HL-60 (cell line): ENCODE results near the gene NEDD8.

Experiments
- DNase-seq, 2 experiments: peaks; one replicate each; pipeline ENCODE4 v3.0.0-alpha.2; 2010 to 2020; ENCODE audit warnings: low read depth in 1 of 2, low spot score in 1 of 2
- H3K27ac ChIP-seq: fragments of 250-450 bp; sonication (Bioruptor Pico); replicated peaks from 2 replicates; pipeline ENCODE4 v1.5.1; 2020; ENCODE audit warnings: mild to moderate bottlenecking, moderate library complexity
- H3K27me3 ChIP-seq: fragments of 250-450 bp; sonication (Bioruptor Pico); 2 replicates; pipeline ENCODE4 v1.5.1; 2021; ENCODE audit warnings: mild to moderate bottlenecking, moderate library complexity; ENCODE audit not compliant: insufficient read depth, poor library complexity, severe bottlenecking
- H3K4me3 ChIP-seq: replicated peaks from 2 replicates; pipeline ENCODE4 v1.5.1; 2011; ENCODE audit warnings: mild to moderate bottlenecking, control low read depth, low read length; ENCODE audit not compliant: insufficient read depth
- CTCF ChIP-seq: IDR thresholded peaks from one replicate; pipeline ENCODE4 v1.5.1; 2011; ENCODE audit warnings: low read length, control low read depth, inconsistent platforms; ENCODE audit not compliant: insufficient read depth
- GABPA ChIP-seq: IDR thresholded peaks from 2 replicates; pipeline ENCODE4 v1.6.1; 2012; ENCODE audit warnings: low read depth
- POLR2AphosphoS5 ChIP-seq: IDR thresholded peaks from 2 replicates; pipeline ENCODE4 v1.6.1; 2012; ENCODE audit warnings: low read depth
- SPI1 ChIP-seq: IDR thresholded peaks from 2 replicates; pipeline ENCODE4 v1.6.1; 2012; ENCODE audit warnings: low read depth, mild to moderate bottlenecking, borderline replicate concordance
- TF ChIP-seq, protein P1 (sequence below): IDR thresholded peaks from 2 replicates; pipeline ENCODE4 v1.6.1; 2012; ENCODE audit warnings: low read depth; ENCODE audit not compliant: insufficient replicate concordance

NEDD8 gene

GRCh38 chr14:24187539-24187915, 44.6 kb downstream of the NEDD8 start:
- TF ChIP-seq CTCF (no peak), POLR2AphosphoS5 (no peak), GABPA (no peak), SPI1 (no peak)
- TF ChIP-seq, protein P1, sequence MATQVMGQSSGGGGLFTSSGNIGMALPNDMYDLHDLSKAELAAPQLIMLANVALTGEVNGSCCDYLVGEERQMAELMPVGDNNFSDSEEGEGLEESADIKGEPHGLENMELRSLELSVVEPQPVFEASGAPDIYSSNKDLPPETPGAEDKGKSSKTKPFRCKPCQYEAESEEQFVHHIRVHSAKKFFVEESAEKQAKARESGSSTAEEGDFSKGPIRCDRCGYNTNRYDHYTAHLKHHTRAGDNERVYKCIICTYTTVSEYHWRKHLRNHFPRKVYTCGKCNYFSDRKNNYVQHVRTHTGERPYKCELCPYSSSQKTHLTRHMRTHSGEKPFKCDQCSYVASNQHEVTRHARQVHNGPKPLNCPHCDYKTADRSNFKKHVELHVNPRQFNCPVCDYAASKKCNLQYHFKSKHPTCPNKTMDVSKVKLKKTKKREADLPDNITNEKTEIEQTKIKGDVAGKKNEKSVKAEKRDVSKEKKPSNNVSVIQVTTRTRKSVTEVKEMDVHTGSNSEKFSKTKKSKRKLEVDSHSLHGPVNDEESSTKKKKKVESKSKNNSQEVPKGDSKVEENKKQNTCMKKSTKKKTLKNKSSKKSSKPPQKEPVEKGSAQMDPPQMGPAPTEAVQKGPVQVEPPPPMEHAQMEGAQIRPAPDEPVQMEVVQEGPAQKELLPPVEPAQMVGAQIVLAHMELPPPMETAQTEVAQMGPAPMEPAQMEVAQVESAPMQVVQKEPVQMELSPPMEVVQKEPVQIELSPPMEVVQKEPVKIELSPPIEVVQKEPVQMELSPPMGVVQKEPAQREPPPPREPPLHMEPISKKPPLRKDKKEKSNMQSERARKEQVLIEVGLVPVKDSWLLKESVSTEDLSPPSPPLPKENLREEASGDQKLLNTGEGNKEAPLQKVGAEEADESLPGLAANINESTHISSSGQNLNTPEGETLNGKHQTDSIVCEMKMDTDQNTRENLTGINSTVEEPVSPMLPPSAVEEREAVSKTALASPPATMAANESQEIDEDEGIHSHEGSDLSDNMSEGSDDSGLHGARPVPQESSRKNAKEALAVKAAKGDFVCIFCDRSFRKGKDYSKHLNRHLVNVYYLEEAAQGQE, result no peak
- Histone ChIP-seq H3K27ac (no peak overlapping the region), H3K4me3 (peak overlapping the region; percentile 88), H3K27me3 (no peaks in the 10 kb centered on the region)
- DNase-seq, result no peak

- Histone ChIP-seq H3K4me3 (no peak overlapping the region), H3K27ac (no peak overlapping the region)
- no peak for TF ChIP-seq GABPA
- no peak for TF ChIP-seq SPI1
- TF ChIP-seq CTCF, result no peak
- TF ChIP-seq POLR2AphosphoS5, result no peak
- TF ChIP-seq, protein P1, result no peak
Measured at GRCh38 chr14:24186831-24187538, 45.2 kb downstream of the NEDD8 start.

DNA sequence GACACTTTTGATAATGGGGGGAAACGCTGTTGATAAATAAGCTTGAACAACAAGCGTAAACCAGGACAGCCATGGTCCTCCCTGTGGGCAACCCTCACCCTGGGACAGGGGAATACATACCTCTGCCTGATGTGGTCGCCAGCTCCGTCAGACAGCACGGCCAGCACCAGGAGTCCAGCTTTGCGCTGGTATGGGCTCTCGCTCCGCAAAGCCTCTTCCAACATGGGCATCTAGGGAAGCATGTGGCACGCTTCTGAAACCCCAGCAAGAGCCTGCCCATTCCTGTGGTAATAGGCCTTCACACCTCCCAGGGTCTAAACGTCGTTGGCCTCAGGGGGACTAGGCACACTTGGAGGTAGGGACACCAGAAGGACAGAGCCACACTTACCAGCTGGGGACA, 46.4 kb downstream of the NEDD8 start:
- Histone ChIP-seq H3K4me3 (no peak overlapping the region), H3K27ac (no peak overlapping the region), H3K27me3 (no peaks in the 10 kb centered on the region)
- no peak for TF ChIP-seq SPI1
- TF ChIP-seq, protein P1, result no peak
- no peak for TF ChIP-seq CTCF
- no peak for TF ChIP-seq POLR2AphosphoS5
- TF ChIP-seq GABPA, result no peak
- no peak for DNase-seq

More at GRCh38 chr14:24186831-24187538, 45.2 kb downstream of the NEDD8 start:
- H3K27me3 ChIP-seq, result no peaks in the 10 kb centered on the region
- no peak for DNase-seq
